ENCODE measurements around the gene CPOX. TPM values are rescaled to one million over a fixed set of nuclear protein-coding genes. Genes with fewer than 3 reads are reported as not detected.
"Not testable (repeated sequence)": the region's sequence is repeated elsewhere in the genome, so short reads cannot be mapped to it uniquely, and the experiment has no call there.

The CPOX gene
- total RNA-seq (2022) = 24.2 and 25.0 TPM in 2 replicates
- Bru-seq, nascent RNA = percentile 79 among the genes with signal in this experiment
- BruChase-seq, experiment 1, labeled RNA remaining after a 2-hour chase = percentile 86 among the genes with signal in this experiment
- BruChase-seq, experiment 2, labeled RNA remaining after a 6-hour chase = percentile 87 among the genes with signal in this experiment
- long read RNA-seq, transcript CPOX-201 (7 exons, 2,821 nt) = major isoform, 33 of 35 reads
- long read RNA-seq, partial matches to known transcripts = 1 of 35 reads
- long read RNA-seq, other reads (novel, unspliced or antisense) = 1 of 35 reads

GRCh38 chr3:98593046-98593936, at the start of gene CPOX:
Gene CPOX (minus strand): TSS chr3:98593611. CDS start chr3:98593504, 107 bp downstream.
- H3K36me3 ChIP-seq (ENCODE audit: control insufficient read depth, insufficient read depth, low read length) = peaks cover 1% of the 10 kb centered on the region; the same call in 1 of the 2 replicates
- H3K36me3 Mint-ChIP-seq (ENCODE audit: insufficient read depth, unreplicated experiment) = peaks cover 13% of the 10 kb centered on the region
- peaks cover 11% of the 10 kb centered on the region for H3K4me1 Mint-ChIP-seq (ENCODE audit: low read depth, unreplicated experiment)
- peaks cover 13% of the 10 kb centered on the region for H3K4me1 ChIP-seq
- peak within 1 kb of the TSS; percentile 91 for H3K4me3 ChIP-seq (ENCODE audit: low read depth, low read length)
- TSS peak; percentile 42 for BruUV-seq (replicated peaks)
- ChIA-PET POLR2A (interaction anchor here (1.2 to 1.5 kb wide), 2 partner anchors 70 to 182 kb away, joined by 3 to 6 read pairs; partner anchors contain the start of gene CLDND1), CTCF (interaction anchor here (0.9 to 1.6 kb wide), 3 partner anchors 9 to 224 kb away, joined by 3 to 7 read pairs (median 3); no protein-coding TSS in a partner anchor)
- no peaks in the 10 kb centered on the region for H3K27me3 Mint-ChIP-seq (ENCODE audit: insufficient read depth, unreplicated experiment)
- no peak for TF ChIP-seq CTCF (IDR thresholded peaks at IDR 0.05; ENCODE audit: insufficient read depth in 1 of 2, low read depth in 1 of 2, low read length in 1 of 2, severe bottlenecking in 1 of 2, unreplicated experiment in 1 of 2)
- H3K9me3 Mint-ChIP-seq (ENCODE audit: unreplicated experiment) = no peaks in the 10 kb centered on the region
- peak within 1 kb of the TSS; percentile 97 for H3K4me3 Mint-ChIP-seq (ENCODE audit: unreplicated experiment)
- intact Hi-C loops (cut with micrococcal nuclease; ENCODE audit: unreplicated experiment) = loop anchor here (1.0 to 5.0 kb wide), 4 partner anchors 18 to 309 kb away; partner anchors contain the start of gene DCBLD2
- H3K9me3 ChIP-seq = no peaks in the 10 kb centered on the region
- H3K27me3 ChIP-seq (replicated peaks; ENCODE audit: control insufficient read depth, insufficient read depth, low read length) = no peaks in the 10 kb centered on the region
- H3K27ac Mint-ChIP-seq (ENCODE audit: unreplicated experiment) = peak within 1 kb of the TSS; percentile 55
- DNase-seq = peak; percentile 90 to 94

GRCh38 chr3:98642769-98643168, 49.4 kb upstream of the CPOX start:
- H3K4me3 ChIP-seq (ENCODE audit: low read depth, low read length); intact Hi-C loops (cut with micrococcal nuclease; ENCODE audit: unreplicated experiment); DNase-seq; H3K9me3 ChIP-seq; H3K4me3 Mint-ChIP-seq (ENCODE audit: unreplicated experiment); H3K27ac Mint-ChIP-seq (ENCODE audit: unreplicated experiment); H3K4me1 ChIP-seq; H3K36me3 ChIP-seq (ENCODE audit: control insufficient read depth, insufficient read depth, low read length); CTCF ChIA-PET; H3K36me3 Mint-ChIP-seq (ENCODE audit: insufficient read depth, unreplicated experiment); H3K27me3 ChIP-seq (replicated peaks; ENCODE audit: control insufficient read depth, insufficient read depth, low read length); BruUV-seq (replicated peaks); H3K27me3 Mint-ChIP-seq (ENCODE audit: insufficient read depth, unreplicated experiment); POLR2A ChIA-PET: not testable (repeated sequence)
- peaks cover 12% of the 10 kb centered on the region for H3K4me1 Mint-ChIP-seq (ENCODE audit: low read depth, unreplicated experiment)
- peaks cover 22% of the 10 kb centered on the region for H3K9me3 Mint-ChIP-seq (ENCODE audit: unreplicated experiment)

GRCh38 chr3:98641756-98642155, 48.3 kb upstream of the CPOX start:
- BruUV-seq (replicated peaks); H3K27ac Mint-ChIP-seq (ENCODE audit: unreplicated experiment); DNase-seq; H3K4me3 ChIP-seq (ENCODE audit: low read depth, low read length); H3K9me3 ChIP-seq; H3K36me3 Mint-ChIP-seq (ENCODE audit: insufficient read depth, unreplicated experiment); H3K36me3 ChIP-seq (ENCODE audit: control insufficient read depth, insufficient read depth, low read length); H3K27me3 ChIP-seq (replicated peaks; ENCODE audit: control insufficient read depth, insufficient read depth, low read length); H3K4me1 ChIP-seq; CTCF ChIA-PET; intact Hi-C loops (cut with micrococcal nuclease; ENCODE audit: unreplicated experiment); H3K27me3 Mint-ChIP-seq (ENCODE audit: insufficient read depth, unreplicated experiment); H3K4me3 Mint-ChIP-seq (ENCODE audit: unreplicated experiment); POLR2A ChIA-PET: not testable (repeated sequence)
- Mint-ChIP-seq H3K9me3 (ENCODE audit: unreplicated experiment) (peaks cover 25% of the 10 kb centered on the region), H3K4me1 (ENCODE audit: low read depth, unreplicated experiment) (peaks cover 12% of the 10 kb centered on the region)

- intact Hi-C loops (cut with micrococcal nuclease; ENCODE audit: unreplicated experiment); H3K36me3 Mint-ChIP-seq (ENCODE audit: insufficient read depth, unreplicated experiment); CTCF ChIA-PET; H3K27me3 Mint-ChIP-seq (ENCODE audit: insufficient read depth, unreplicated experiment); H3K4me1 ChIP-seq; H3K27me3 ChIP-seq (replicated peaks; ENCODE audit: control insufficient read depth, insufficient read depth, low read length); H3K9me3 ChIP-seq; DNase-seq; POLR2A ChIA-PET; BruUV-seq (replicated peaks); H3K4me3 ChIP-seq (ENCODE audit: low read depth, low read length); H3K27ac Mint-ChIP-seq (ENCODE audit: unreplicated experiment); H3K36me3 ChIP-seq (ENCODE audit: control insufficient read depth, insufficient read depth, low read length); H3K4me3 Mint-ChIP-seq (ENCODE audit: unreplicated experiment): not testable (repeated sequence)
- Mint-ChIP-seq H3K9me3 (ENCODE audit: unreplicated experiment) (peaks cover 34% of the 10 kb centered on the region), H3K4me1 (ENCODE audit: low read depth, unreplicated experiment) (peaks cover 12% of the 10 kb centered on the region)
Measured at GRCh38 chr3:98638515-98638914, 45.1 kb upstream of the CPOX start.

Measured in Caco-2 (cell line).